Hematopoietic multipotent progenitor cell treated with erythropoietin and hydrocortisone succinate and interleukin-3 and kit ligand, for 15 days (in vitro differentiated cells): ENCODE measurements around the gene HOXD4.

ENCODE experiments used
- DNase-seq: peaks from one replicate; pipeline ENCODE4 v3.0.0-alpha.2; 2015; ENCODE audit warnings: low spot score

The HOXD4 gene

DNA sequence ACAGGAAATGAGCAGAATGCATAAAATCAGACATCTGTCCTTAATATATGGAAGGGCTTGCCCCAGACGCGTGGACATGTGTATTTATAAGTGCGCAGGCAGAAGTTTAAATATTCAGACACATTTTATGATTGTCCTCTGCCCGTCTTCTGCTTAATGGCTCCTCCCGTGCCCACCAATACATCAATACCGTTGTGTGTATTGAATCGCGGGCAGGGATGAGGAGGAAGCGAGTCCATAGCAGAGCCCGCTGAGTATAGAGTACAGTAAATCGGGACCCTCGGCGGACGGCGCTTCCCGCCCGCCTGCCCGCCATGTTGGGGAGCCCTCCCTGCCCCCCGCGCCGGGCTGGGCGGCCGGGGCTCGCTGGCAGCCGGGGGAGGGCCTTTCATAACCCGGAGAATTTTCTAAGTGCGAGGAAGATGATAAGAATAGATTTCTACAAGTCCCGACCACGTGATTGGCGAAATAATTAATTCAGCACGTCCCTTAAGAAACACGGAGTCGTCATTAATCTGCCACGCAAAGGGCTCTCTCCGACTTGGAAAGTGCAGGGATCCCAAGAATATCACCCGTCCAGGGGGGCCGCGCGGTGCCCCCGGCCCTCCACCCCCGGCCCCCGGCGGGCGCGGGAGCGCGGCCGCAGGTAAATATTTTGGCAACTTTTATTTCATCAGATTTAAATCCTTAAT, 5.6 kb downstream of the HOXD4 start, which contains the start of gene HOXD3:
Gene HOXD3 (plus strand): TSS at position 501 of the 692 bp plus-strand sequence. CDS start 11,808 bp downstream, outside the sequence.
- DNase-seq, result no peak

DNA sequence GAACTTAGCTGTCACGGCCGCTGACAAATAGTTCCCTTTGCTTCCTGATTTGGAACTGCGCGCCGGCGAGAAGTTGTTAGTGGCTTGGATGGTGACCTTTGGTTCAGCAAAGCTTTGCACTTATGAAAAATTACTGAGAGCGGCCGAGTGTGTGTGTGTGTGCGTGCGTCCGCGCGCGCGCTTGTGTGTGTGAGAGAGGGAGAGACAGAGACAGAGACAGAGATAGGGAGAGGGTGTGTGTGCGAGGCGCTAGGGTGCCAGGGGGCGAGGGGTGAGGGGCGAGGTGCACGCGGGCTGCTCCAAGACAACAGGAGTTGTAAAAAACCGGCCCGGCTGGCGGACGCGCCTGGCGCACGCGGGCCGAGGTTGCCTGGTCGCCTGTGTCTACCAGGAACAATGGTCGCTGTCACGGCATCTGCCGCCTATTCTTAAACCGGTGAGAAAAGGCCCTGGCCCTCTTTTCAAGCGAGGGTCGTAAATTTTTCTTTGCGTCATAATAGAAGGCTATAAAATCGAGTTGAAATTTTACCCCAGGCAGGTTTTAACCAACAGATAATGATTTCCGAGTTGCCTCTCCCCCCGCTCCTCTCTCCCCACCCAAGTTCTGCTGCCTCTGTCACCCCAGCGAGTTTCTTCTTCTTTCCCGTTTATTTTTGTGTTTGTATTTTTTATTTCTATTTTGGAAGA, 6.3 kb downstream of the HOXD4 start:
- DNase-seq, result no peak

DNA sequence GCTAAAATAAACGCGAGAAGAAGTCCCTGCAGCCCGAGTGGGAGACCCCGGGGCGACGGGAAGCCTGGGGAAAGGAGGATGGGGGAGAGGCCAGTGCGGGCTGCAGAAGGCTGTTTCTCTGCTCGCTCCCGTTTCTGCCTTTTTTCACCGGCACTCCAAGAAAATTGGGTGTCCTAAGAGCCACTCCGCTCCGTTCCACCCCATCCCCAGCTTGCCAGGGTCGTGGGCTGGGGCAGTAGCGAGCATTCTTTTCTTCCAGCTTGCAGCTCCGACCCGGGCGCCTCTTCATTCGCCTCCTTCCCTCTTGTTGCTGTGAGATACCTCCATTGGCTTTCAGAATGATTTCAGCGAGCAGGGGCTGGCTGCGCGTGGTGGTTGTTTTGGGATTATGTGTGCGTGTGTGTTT, 6.8 kb downstream of the HOXD4 start:
- no peak for DNase-seq

DNA sequence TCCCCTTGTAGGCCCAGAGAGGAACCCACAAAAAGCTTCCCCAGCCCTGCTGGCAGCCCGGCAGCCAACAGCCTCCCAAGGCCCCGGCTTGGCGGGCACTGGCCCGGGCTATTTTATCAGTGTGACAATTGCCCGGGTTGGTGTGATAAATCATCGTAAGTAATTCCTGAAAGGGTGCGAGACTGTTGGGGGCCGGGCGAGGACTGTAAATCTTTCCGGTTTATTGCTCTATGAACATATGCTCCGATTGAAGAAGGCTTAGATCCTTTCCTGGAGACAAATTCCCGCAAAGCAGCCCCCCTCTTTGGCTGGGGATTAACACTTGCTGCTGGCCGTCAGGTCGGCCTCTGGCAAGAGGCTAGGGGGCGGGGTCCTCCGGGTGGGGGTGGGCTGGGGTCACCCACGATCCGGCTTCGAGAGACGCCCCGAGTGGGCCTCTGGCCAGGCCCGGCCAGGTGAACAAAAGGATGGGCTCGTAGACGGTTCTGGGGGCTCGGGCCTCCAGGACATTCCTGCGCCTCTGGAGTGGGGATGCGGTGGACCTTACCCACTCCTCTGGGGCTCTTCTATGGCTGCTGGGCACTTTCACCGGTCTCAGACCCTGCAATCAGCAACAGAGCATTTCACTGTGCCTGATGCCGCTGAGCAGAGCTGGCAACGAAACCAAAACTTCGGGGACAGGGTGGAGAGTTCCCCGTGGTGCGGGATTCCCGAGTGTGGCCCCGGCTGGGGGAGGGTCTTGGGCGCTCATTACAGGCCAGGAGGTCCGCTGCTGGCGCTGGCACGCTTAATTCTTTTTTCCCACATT, 7.7 kb downstream of the HOXD4 start:
- DNase-seq, result no peak

DNA sequence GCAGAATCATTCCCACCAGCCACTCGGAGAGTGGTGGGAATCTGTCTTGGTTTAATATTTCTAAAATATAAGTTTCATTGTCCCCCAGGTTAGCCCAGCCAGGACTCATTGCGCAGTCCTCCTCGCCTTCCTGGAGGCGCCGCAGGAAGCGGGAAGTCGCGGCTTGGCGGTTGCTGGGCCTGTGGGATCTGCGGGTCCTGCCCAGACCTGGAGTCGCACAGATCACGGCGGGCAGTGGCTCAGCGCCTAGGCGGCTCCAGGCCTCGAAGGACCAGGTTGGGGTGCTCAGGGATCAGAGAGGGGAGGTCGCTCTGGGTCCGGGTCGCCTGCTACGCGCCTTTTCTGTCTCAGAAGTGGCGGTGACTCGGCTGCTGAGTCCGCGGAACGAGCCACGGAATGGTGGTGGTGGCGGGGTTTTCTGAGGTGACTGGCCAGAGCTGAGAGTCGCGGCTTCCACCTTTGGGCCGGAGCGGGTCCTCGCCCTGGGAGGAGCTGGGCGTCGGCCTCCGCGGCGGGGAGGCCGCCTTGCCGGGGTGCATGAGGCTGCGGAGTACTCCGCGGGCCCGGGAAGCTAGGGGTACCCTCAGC, 8.4 kb downstream of the HOXD4 start:
- no peak for DNase-seq

DNA sequence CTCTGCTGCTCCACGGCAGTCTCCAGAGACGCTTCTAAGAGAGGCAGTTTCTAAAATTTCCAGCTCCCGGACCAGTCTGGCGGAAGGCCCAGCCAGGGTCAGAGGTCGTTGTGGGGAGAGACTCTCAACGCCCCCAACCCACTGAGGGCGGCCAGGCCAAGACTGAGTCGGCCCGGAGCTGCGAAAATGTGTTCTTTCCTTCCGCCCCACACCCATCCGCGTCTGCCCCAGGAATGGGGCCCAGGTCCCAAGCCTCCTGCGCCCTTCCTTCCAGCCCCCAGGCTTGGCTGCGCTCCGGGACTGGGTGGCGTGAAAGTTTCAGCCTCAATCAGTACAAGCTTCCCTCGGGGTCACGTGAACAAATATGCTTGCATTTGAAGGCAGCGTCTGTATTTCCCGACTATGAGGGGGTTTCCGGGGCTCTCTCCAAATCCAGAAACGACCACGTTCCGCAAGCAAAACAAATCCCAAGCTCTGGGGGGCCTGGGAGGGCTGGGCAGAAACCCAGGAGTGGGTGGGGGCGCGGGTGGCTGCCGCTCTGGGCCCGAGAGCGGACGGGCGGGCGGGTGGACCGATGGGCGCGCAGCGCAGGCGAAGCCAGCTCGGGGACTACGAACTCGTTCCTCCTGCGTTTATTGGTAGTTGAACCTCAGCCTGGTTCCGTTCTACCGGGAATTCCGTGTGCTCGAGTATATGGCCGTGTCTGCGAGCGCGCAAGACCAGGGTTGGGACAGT, 9.1 kb downstream of the HOXD4 start:
- no peak for DNase-seq

DNA sequence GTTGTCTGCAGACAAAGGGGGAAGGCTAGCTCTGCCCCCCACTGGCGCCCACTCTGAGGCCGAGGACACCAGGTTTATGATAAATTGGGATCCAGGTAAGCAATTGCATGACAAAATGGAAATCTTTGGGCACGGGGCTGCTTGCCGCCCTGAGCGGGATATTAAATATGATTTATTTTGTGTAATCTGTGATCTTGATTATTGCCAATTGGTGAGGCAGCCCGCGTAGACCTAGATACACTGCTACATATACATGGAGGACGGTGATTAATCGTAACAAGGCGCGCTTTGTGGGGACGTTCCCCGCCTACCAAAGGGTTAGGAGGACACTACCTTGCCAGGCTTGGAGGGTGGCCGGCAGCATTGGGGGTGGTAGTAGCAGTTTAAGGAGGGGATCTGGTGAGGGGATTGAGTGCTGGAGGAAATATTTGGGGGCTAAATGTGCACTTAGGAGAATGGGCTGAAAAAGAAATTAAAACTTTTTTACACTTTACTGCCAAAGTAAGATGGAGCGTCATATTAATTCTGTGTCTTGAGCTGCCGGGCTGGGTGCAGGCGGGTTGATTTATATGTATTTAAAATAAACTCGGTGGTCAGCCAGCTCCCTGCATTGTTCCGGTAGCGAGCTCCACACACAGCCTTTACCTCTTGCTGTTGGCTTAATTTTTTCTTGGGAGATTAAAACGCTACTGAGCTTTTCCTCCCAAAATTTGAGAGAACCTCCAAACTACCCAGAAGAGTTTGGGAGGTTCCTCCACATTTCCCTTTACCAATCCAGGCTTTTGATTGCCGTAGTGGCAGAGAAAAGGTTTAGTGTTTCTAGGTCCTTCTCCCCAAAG, 9.9 kb downstream of the HOXD4 start:
- no peak for DNase-seq

DNA sequence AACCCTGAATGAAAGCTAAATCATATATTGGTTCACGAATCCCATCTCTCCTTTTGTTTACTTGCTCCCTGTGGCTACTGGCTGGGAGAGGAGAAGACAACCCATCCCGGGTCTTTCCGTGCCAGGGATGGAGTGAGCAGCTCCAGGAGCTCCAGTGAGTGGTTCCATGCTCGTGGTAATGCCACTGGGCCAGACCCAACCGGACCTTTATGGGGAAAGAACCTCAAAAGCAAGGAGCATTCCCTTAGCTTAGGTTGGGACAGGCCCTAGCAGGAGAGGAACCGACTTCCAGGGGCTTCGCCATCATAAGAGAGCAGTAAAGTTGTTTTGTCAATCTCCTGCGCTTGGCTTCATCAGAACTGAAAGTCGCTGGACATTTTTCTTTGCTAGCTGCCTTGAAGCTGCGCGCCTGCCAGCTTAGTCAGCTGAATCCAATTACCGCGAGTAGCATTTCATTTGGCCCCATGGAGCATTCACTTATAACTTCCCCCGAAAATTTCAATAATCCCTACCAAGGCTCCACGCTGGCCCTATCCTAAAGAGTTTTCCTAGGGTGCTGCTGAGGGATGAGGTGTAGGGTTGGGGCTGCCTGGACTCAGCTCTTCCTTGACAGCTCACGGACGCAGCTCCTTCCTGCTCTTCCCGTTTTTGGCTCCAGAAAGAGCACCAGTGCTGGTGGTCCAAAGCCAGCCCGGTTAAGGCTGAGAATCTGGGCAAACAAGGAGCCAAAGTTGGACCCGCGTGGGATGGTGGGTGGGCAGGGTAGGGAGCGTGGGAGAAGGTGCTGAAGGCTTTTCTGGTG, 10.7 kb downstream of the HOXD4 start:
- no peak for DNase-seq

DNA sequence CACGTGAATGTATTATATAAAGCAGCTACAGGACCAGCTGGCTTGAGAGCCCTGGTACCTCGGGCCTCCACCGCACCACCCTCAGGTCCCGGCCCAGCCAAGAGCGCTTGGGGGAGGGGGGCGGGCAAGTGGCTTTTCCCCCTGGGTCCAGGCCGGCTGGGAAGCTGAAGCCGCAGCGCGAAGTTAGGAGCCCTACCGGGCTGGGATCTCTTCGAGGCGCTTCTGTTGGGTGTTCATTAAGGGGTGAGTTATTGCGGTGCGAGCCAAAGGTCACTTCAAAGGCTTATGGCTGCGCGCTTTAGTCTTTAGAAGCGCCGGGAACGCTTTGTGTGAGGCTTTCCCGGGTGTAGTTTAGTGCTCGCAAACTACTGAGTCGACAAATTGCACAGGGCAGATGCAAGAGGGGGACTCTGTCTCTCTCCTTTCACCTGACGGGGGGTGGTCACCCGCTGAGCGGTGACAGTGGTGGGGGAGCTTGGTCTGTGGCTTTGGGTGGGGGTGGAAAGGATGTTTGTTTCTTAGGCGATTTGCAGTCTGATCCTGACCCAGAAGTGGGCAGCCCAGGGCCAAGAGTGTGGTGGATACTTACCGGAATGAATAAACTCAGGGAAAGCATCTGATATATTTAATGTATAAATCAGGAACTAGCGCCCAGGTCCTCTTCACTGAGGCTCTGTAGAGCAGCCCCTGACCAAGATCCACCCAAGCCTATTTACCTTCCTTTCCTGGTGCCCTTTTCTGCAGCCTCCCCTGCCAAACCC, 11.7 kb downstream of the HOXD4 start:
- no peak for DNase-seq

DNA sequence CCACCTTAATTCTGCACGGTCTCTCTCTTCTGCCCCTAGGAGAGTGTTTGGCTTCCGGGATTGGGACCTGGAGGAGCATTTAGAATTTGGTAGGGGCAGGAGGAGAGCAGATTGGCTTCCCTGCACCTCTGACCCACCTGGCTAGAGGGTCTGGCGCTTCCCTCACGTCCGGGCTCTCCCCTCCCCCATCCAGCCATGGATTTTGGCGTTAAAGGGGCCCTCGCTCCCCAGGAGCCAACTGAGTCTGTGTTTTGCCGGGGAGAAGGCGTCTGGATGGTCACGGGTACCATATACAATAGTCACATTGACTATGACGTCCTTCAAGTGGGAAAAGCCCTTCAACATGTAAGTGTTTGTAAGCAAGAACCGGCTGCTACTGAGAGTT, 12.3 kb downstream of the HOXD4 start:
- no peak for DNase-seq

DNA sequence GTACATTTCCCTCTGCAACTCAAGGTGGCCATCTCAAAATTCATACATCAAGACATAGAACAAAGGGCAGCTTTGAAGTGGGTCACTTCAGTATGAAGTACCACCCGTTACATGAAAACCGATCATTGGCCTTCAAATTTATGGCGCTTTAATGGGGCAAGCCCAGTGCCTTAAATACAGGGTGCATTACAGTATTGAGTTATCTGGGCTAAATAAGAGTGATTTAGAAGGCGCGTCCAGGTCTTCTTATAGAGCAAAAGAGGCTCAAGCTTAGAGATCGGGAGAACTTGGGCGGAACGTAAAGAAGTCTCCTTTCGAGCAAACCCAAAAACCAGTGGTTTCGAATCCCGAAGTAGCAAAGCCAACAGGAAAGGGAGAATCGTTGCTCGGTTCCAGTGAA, 12.9 kb downstream of the HOXD4 start:
- no peak for DNase-seq

DNA sequence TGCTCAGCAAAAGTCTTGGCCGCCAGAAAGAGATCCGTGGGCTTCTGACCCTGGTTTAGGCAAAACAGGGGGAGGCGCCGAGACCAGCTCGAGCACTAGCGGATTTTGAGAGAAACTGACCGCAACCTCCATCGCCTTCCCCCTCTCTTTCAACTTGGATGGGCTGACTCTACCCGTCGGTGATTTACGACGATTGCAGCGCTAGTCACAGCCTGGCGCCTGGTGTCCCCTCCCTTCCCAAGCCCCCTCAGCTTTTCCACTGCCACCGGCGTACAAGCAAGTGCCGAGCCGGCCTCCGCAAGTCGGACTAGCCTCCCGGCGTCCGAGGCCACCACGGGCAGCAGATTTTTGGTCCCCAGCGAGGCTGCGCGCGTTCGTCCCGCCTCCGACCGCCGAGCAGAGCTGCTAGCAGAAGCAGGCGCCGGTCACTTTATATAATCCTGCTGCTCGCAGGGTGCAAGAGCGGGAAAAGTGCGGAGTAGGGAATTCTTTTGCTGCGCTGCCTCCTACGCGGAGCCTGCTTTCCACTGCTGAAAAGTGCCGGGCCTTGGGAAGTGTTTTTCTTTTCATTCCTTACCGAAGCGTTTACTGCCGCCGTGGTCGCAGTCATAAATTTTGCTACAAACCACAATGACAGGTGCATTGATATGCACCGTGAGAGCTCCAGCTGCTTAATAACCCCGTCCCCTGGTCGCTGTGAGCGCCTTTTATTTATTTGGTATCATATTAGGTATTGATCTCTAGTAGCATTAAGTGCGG, 13.4 kb downstream of the HOXD4 start:
- no peak for DNase-seq

DNA sequence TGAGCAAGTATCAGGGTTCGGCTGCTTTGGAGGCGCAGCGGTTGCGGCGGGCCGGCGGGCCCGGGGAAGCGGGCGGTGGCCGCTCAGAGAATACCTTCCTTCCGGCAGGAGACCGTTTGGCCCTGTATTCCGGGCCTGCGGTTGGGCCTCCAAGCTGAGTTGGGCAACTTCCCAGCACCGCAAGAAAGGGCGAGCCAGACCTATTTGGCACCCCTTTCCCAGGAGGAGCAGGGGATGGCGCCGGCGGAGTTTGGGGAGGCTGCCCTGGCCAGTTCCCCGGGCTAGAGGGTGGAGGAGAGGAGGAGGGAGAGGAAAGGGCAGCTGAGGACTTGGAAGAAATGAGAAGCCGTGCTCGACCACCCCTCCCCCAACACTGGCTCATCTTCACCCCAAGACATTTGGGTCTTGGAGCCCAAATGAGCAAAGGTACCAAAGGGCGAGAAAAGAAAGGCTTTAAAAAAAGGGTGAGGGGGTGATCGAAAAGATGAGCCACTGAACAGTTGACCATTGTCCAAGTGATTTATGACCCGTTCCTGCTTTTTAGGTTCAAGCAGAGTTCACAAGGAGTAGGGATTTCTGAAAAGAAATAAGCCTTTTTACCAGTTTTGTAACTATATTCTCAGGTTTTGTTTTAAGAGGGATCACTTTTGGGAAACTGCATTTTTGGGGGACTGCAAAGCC, 14.2 kb downstream of the HOXD4 start:
- no peak for DNase-seq

DNA sequence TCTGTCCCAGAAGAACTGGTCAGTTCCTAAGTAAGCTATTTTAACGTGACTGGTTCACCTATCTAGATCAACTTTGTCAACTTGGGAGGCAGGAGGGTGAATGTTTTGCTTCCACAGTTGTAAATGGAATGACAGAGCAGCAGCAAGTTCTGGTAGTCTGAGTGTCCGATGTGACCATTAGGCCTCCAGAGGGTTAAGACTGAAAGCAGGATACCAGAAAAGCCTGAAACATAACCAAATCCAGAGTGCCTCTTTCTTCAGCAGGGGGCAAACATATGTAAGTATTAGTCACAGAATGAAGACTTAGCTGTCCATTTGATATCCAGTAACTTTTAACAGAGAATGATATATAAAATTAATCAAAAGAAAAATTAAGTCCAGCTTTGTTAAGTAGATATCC, 14.9 kb downstream of the HOXD4 start:
- DNase-seq, result no peak

DNA sequence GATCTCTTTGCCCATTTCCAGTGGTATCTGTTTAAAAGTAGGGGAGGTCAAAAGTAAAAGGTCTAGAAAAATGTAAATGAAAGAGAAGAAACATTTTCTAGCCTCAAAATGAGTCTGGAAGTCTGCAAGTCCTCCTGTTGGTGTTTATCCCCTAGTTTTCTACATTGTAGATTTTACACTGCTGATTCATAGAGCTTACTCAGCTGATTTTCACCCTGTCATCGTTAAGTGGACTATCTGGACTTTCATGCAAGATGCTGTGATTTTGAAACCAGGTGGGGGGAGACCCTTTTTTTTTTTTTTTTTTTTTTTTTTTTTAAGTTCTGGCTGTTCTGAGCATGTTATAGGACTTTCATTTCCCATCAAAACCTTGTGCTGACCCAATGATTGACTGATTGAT, 16.0 kb downstream of the HOXD4 start:
- DNase-seq, result no peak

DNA sequence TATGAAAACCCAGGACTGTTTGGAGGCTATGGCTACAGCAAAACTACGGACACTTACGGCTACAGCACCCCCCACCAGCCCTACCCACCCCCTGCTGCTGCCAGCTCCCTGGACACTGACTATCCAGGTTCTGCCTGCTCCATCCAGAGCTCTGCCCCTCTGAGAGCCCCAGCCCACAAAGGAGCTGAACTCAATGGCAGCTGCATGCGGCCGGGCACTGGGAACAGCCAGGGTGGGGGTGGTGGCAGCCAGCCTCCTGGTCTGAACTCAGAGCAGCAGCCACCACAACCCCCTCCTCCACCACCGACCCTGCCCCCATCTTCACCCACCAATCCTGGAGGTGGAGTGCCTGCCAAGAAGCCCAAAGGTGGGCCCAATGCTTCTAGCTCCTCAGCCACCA, 17.8 kb downstream of the HOXD4 start:
- no peak for DNase-seq

DNA sequence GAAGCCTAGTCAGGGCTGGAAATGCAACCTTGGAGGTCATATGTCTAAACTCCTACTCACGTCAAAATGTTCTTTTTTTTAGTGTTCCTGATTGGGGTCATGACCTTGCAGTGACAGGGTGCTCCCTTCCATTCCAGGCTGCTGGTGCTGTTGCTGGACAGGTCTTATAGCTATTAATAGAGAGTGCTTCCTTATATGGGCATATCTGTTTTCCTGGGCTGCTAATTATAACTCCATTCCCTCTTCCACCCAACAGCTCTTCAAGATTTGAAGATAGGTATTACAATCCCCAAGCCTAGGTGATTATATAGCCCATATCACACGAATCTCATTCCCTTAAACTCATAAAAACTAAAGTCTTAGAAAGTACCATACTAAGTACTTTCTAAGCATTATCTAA, 18.4 kb downstream of the HOXD4 start:
- DNase-seq, result no peak
